C4-2B (cell line): Measurements from ENCODE around the gene PXN.
A peak's percentile ranks its signal among the peaks of the same experiment; 100 is the strongest.
"Not testable (repeated sequence)": the region's sequence is repeated elsewhere in the genome, so short reads cannot be mapped to it uniquely, and the experiment has no call there.

ENCODE experiments used
- H3K27ac ChIP-seq: fragments of 450-650 bp; 2 replicates; pipeline ENCODE4 v1.5.1; 2017
- CTCF ChIP-seq: fragments of 450-650 bp; conservative IDR thresholded peaks from 2 replicates; pipeline ENCODE4 v1.5.1; 2017; ENCODE audit warnings: mild to moderate bottlenecking
- ZFX ChIP-seq: fragments of 450-650 bp; IDR thresholded peaks from 2 replicates; pipeline ENCODE4 v1.6.1; 2017

Gene PXN

GRCh38 chr12:120211243-120211903 is 54.2 kb downstream of the PXN start:
- TF ChIP-seq ZFX (no peak), CTCF (no peak)
- no peak overlapping the region for H3K27ac ChIP-seq

GRCh38 chr12:120209851-120210250 is 55.7 kb downstream of the PXN start:
- H3K27ac ChIP-seq, result no peak overlapping the region
- no peak for TF ChIP-seq CTCF
- no peak for TF ChIP-seq ZFX

GRCh38 chr12:120207227-120207626 is 58.3 kb downstream of the PXN start:
- no peak for TF ChIP-seq CTCF
- TF ChIP-seq ZFX, result no peak
- H3K27ac ChIP-seq, result no peak overlapping the region

- H3K27ac ChIP-seq, result not testable (repeated sequence)
Observed at GRCh38 chr12:120206781-120207180, 58.7 kb downstream of the PXN start.

- no peak overlapping the region for H3K27ac ChIP-seq
- no peak for TF ChIP-seq ZFX
Observed at GRCh38 chr12:120206228-120206627, 59.3 kb downstream of the PXN start.

- no peak overlapping the region for H3K27ac ChIP-seq
- TF ChIP-seq CTCF (no peak), ZFX (no peak)
Observed at GRCh38 chr12:120204171-120204570, 61.4 kb downstream of the PXN start.

GRCh38 chr12:120200364-120200800 is 65.1 kb downstream of the PXN start:
- peak overlapping the region; percentile 100 for H3K27ac ChIP-seq
- TF ChIP-seq ZFX, result no peak
- no peak for TF ChIP-seq CTCF

- peak overlapping the region; percentile 100 for H3K27ac ChIP-seq
- TF ChIP-seq CTCF, result no peak
- TF ChIP-seq ZFX, result no peak
Observed at GRCh38 chr12:120199595-120200306, 65.8 kb downstream of the PXN start.
